ENCODE results near the gene DCDC1. TPM values are rescaled to one million over a fixed set of nuclear protein-coding genes. Genes with fewer than 3 reads are reported as not detected.

The DCDC1 gene
- polyA plus RNA-seq, 3 donors: 0.03 TPM; not detected in 2

GRCh38 chr11:31069447-31070205, 299.9 kb downstream of the DCDC1 start:
- Mint-ChIP-seq H3K4me3 (no peak overlapping the region), H3K4me1 (no peaks in the 10 kb centered on the region), H3K27ac (no peak overlapping the region), H3K9me3 (no peaks in the 10 kb centered on the region), H3K27me3 (ENCODE audit: low read depth in 3 of 3) (peaks cover 0 to 2% (median 0%) of the 10 kb centered on the region in 3 donors), H3K36me3 (no peaks in the 10 kb centered on the region)
- Histone ChIP-seq H3K27me3 (ENCODE audit: control insufficient read depth in 2 of 2, insufficient read depth in 2 of 2, low read length in 2 of 2) (no peaks in the 10 kb centered on the region), H3K79me2 (ENCODE audit: insufficient read depth, low read length) (no peaks in the 10 kb centered on the region), H3K27ac (ENCODE audit: low read depth in 1 of 2, low read length in 2 of 2) (no peak overlapping the region), H3K9me3 (replicated peaks in 1 of 2; ENCODE audit: control insufficient read depth in 1 of 2, insufficient read depth in 1 of 2, low read length in 2 of 2) (no peaks in the 10 kb centered on the region), H3K9ac (ENCODE audit: insufficient read depth, low read length, poor library complexity, severe bottlenecking) (no peak overlapping the region), H4K20me1 (ENCODE audit: insufficient read depth, low read length) (no peaks in the 10 kb centered on the region), H2AFZ (ENCODE audit: insufficient read depth, low read depth, low read length, poor library complexity, severe bottlenecking) (no peak overlapping the region), H3K4me1 (ENCODE audit: control insufficient read depth in 1 of 2, insufficient read depth in 2 of 2, low read length in 2 of 2) (no peaks in the 10 kb centered on the region), H3K36me3 (replicated peaks in 1 of 2; ENCODE audit: control insufficient read depth in 1 of 2, insufficient read depth in 2 of 2, low read length in 2 of 2) (no peaks in the 10 kb centered on the region), H3K4me2 (replicated peaks; ENCODE audit: extremely low read depth, low read length, poor library complexity, severe bottlenecking) (no peak overlapping the region), H3K4me3 (replicated peaks in 1 of 3; ENCODE audit: low read depth in 2 of 3, low read length in 3 of 3) (no peak overlapping the region)
- DNase-seq: no peak
- no CpG with 5 or more reads among the region's 1 CpG for WGBS (ENCODE audit: insufficient coverage)
- no peak for TF ChIP-seq CTCF (IDR thresholded peaks at IDR 0.05)
- intact Hi-C loops (cut with micrococcal nuclease): loop anchor here in 1 of 2 donors (10.0 kb wide), 1 partner anchor 55 kb away; no protein-coding TSS in a partner anchor

GRCh38 chr11:31060880-31061279, 308.7 kb downstream of the DCDC1 start:
- no peaks in the 10 kb centered on the region for H3K36me3 Mint-ChIP-seq
- TF ChIP-seq CTCF (IDR thresholded peaks at IDR 0.05): no peak
- Histone ChIP-seq H3K79me2 (ENCODE audit: insufficient read depth, low read length) (no peaks in the 10 kb centered on the region), H3K4me3 (replicated peaks in 1 of 3; ENCODE audit: low read depth in 2 of 3, low read length in 3 of 3) (no peak overlapping the region), H3K36me3 (replicated peaks in 1 of 2; ENCODE audit: control insufficient read depth in 1 of 2, insufficient read depth in 2 of 2, low read length in 2 of 2) (no peaks in the 10 kb centered on the region), H3K9ac (ENCODE audit: insufficient read depth, low read length, poor library complexity, severe bottlenecking) (no peak overlapping the region), H4K20me1 (ENCODE audit: insufficient read depth, low read length) (no peaks in the 10 kb centered on the region), H2AFZ (ENCODE audit: insufficient read depth, low read depth, low read length, poor library complexity, severe bottlenecking) (no peak overlapping the region), H3K9me3 (replicated peaks in 1 of 2; ENCODE audit: control insufficient read depth in 1 of 2, insufficient read depth in 1 of 2, low read length in 2 of 2) (no peaks in the 10 kb centered on the region), H3K4me2 (replicated peaks; ENCODE audit: extremely low read depth, low read length, poor library complexity, severe bottlenecking) (no peak overlapping the region), H3K4me1 (ENCODE audit: control insufficient read depth in 1 of 2, insufficient read depth in 2 of 2, low read length in 2 of 2) (no peaks in the 10 kb centered on the region), H3K27ac (ENCODE audit: low read depth in 1 of 2, low read length in 2 of 2) (no peak overlapping the region), H3K27me3 (ENCODE audit: control insufficient read depth in 2 of 2, insufficient read depth in 2 of 2, low read length in 2 of 2) (no peaks in the 10 kb centered on the region)
- no peak overlapping the region for H3K4me3 Mint-ChIP-seq
- H3K9me3 Mint-ChIP-seq: peaks cover 0 to 3% (median 0%) of the 10 kb centered on the region in 7 donors
- no peak for DNase-seq
- no peaks in the 10 kb centered on the region for H3K4me1 Mint-ChIP-seq
- no peak overlapping the region for H3K27ac Mint-ChIP-seq
- WGBS (ENCODE audit: insufficient coverage): no CpG with 5 or more reads among the region's 2 CpGs
- intact Hi-C loops (cut with micrococcal nuclease): no loop called here
- H3K27me3 Mint-ChIP-seq (ENCODE audit: low read depth in 3 of 3): peaks cover 0 to 1% (median 1%) of the 10 kb centered on the region in 3 donors

Data from CD14-positive monocyte (primary cell).